ENCODE data around the gene TMEM145. TPM values are rescaled to one million over a fixed set of nuclear protein-coding genes. Genes with fewer than 3 reads are reported as not detected.
"Not testable (repeated sequence)": the region's sequence is repeated elsewhere in the genome, so short reads cannot be mapped to it uniquely, and the experiment has no call there.

The TMEM145 gene
- total RNA-seq, 1 experiment from 2014 or later: 0.08 TPM

DNA sequence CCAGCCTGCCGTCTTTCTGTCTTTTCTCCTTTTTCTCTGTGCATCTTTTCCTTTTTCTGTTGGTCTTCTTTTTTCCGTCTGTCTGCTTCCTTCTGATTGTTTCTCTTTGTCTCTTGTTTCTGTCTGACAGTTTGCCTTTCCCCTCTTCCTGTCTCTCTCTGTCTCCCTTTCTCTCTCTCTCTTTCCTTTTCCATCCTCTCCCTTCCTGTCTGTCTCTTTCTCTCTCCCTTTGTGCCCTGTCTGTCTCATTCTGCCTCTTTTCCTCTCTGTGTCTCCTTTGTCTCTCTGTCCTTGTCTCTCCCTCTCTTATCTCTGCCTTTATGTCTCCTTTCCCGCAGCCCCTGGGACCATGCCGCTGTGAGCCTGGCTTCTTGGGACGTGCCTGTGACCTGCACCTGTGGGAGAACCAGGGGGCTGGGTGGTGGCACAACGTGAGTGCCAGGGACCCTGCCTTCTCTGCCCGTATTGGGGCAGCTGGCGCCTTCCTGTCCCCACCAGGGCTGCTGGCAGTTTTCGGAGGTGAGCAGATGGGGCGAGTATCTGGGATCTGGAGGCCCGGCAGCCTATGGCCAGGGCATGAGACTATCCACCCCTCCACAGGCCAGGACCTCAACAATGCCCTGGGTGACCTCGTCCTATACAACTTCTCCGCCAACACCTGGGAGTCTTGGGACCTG lies 21.7 kb downstream of the TMEM145 start:
- DNase-seq (ENCODE audit: low spot score): no peak

DNA sequence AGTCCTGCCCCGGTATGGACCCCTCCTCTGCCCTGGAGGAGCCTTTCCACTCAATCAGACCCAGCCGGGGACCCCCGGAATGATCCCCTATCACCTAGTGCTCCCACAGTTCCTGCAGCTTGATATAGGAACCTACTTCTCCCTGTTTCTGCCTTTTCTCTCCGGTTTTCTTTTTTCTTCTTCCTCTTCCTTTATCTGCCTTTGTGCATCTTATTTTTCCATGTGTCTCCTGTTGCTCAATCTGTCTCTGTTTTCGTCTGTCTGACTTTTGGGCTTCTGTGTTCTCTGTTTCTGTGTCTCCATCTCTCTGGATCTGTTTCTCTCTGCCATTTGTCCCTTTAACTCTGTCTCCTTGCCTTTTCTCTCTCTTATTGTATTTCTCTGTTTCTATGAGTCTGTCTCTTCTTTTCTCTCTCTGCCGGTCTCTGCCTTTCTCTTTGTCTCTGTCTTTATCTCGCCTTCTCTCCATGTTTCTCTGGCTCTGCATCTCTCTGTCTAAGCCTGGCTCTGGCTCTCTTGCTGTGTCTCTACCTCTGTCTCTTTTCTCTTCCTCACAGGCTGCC lies 22.3 kb downstream of the TMEM145 start:
- DNase-seq (ENCODE audit: low spot score): no peak

DNA sequence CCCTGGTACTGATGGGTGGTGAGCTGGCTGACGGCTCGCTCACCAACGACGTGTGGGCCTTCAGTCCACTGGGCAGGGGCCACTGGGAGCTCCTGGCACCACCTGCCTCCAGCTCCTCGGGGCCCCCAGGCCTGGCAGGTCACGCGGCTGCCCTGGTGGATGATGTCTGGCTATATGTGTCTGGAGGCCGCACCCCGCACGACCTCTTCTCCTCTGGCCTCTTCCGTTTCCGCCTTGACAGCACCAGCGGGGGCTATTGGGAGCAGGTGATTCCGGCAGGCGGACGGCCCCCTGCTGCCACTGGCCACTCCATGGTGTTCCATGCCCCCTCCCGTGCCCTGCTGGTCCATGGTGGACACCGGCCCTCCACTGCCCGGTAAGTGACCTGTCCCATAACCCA lies 22.9 kb downstream of the TMEM145 start:
- no peak for DNase-seq (ENCODE audit: low spot score)

DNA sequence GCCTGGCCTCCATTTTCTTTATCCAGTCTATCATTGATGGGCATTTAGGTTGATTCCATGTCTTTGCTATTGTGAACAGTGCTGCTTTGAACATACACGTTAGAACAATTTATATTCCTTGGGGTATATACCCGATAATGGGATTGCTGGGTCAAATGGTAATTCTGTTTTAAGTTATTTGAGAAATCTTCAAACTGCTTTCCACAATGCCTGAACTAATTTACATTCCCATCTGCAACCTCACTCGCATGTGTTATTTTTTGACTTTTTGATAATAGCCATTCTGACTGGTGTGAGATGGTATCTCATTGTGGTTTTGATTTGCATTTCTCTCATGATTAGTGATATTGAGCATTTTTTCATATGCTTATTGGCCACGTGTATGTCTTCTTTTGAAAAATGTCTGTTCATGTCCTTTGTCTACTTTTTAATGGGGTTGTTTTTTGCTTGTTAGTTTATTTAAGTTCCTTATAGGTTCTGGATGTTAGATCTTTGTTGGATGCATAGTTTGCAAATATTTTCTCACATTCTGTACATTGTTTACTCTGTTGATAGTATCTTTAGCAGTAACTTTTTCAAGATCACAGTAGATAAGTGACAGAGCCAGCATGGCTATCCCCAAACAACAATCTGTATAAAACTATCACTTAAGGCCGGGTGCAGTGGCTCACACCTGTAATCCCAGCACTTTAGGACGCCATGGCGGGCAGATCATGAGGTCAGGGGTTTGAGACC lies 26.2 kb downstream of the TMEM145 start:
- DNase-seq (ENCODE audit: low spot score): not testable (repeated sequence)

DNA sequence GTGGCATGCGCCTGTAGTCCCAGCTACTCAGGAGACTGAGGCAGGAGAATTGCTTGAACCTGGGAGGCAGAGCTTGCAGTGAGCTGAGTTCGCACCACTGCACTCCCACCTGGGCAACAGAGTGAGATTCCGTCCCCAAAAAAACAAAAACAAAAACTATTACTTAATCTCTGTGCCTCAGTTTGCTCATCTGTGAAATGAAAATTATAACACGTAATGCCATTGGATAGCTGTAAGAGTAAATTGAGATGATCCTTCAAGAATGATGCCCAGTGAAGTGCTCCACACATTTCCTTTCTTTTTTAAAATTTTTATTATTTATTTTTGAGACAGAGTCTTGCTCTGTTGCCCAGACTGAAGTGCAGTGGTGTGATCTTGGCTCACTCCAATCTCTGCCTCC lies 26.8 kb downstream of the TMEM145 start:
- DNase-seq (ENCODE audit: low spot score): not testable (repeated sequence)

DNA sequence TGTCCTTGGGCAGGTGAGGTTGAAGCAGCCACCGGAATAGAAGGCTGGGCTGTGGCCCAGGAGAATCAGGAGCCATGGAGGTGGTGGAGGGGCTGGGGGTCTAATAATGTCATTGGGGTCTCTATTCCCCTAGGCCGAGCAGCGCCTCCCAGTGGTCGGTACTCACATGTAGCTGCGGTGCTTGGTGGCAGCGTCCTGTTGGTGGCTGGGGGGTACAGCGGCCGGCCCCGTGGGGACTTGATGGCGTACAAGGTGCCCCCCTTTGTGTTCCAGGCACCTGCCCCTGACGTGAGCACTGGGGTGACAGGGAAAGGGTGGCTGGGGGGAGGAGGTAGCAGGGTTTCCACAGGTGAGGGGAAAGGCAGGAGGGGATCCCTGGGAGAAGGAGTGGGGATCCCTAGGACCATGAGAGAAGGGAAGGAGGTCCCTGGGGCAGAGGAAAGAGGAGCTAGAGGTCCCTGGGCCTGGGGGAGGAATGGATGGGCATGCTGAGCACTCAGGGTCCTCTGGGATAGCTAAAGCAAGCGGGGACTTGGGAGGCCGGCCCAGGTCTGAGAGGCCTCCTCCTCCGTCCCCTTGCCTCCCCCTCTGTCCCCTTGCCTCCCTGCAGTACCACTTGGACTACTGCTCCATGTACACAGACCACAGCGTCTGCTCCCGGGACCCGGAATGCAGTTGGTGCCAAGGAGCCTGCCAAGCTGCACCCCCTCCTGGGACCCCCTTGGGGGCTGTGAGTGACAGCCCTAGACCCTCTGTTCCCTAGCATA lies 30.4 kb downstream of the TMEM145 start:
- no peak for DNase-seq (ENCODE audit: low spot score)

DNA sequence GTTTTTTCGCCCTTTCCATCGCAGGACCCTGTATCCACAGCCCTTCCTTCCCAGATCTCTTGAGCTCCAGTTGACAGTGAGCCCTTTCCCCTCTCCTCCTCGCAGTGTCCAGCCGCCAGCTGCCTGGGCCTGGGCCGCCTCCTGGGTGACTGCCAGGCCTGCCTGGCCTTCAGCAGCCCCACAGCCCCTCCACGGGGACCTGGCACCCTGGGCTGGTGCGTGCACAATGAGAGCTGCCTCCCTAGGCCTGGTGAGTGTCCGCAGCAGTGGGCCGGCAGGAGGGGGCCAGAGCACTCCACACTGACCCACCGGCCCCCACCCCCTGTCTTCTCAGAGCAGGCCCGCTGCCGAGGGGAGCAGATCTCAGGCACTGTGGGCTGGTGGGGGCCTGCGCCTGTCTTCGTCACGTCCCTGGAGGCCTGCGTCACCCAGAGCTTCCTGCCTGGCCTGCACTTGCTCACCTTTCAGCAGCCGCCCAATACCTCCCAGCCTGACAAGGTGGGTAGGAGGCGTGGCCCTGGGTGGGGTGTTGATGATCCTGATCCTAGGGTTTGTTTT lies 31.3 kb downstream of the TMEM145 start:
- no peak for DNase-seq (ENCODE audit: low spot score)

DNA sequence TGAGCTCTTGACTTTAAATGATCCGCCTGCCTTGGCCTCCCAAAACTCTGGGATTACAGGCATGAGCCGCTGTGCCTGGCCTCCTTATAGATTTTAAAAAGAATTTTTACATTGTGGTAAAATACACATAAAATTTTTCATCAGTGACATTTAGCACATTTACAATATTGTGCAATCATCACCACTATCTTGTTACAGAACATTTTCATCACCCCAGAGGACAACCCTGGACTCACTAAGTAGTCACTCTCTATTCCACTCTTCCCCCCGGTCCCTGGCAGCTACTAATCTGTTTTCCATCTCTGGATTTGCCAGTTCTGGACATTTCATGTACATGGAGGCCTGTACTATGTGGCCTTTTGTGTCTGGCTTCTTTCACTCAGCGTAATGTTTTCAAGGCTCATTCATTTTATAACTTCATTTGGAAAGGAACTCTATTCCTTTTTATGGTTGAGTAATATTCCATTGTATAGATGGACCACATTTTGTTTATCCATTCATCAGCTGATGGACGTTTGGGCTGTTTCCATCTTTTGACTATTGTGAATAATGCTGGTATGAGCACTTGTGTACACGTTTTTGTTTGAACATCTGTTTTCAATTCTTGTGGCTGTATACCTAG lies 32.2 kb downstream of the TMEM145 start:
- no peak for DNase-seq (ENCODE audit: low spot score)

DNA sequence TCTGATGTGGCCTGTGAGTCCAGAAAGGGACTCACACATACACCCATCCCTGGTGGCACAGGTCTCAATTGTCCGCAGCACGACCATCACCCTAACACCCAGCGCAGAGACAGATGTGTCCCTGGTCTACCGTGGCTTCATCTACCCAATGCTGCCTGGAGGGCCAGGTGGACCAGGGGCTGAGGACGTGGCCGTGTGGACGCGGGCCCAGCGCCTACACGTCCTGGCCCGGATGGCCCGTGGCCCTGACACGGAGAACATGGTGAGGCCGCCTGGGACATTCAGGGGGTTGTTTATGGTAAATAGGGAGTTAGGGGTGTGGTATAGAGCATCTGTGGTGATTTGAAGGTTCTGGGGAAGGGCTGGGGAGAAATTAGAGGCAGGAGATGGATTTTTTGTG lies 35.1 kb downstream of the TMEM145 start:
- no peak for DNase-seq (ENCODE audit: low spot score)

DNA sequence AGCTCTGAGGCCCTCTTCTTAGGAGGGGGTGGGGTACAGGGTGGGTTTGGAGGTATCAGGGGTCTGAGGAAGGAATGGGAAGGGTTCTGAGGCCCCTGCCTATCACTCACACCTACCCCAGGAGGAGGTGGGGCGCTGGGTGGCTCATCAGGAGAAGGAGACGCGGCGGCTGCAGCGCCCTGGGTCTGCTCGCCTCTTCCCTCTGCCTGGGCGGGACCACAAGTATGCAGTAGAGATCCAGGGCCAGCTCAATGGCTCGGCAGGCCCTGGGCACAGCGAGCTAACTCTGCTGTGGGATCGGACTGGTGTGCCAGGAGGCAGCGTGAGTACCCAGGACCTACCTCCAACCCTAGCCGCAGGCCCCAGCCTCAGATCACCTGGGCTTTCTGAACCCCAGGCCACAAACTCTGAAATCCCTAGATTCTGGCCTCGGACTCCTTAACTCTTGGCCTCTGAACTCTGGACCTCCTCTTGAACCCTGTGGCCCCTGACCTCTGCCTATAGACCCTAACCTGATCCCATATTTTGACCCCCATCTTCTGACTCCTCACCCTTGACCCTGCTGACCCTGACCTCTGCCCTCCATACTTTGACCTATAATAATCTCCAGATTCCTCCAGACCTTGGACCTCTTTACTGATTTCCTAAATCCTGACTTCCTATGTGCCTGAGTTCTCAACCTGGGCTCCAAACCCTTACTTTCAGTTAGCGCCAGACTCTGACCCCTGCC lies 36.4 kb downstream of the TMEM145 start:
- no peak for DNase-seq (ENCODE audit: low spot score)

DNA sequence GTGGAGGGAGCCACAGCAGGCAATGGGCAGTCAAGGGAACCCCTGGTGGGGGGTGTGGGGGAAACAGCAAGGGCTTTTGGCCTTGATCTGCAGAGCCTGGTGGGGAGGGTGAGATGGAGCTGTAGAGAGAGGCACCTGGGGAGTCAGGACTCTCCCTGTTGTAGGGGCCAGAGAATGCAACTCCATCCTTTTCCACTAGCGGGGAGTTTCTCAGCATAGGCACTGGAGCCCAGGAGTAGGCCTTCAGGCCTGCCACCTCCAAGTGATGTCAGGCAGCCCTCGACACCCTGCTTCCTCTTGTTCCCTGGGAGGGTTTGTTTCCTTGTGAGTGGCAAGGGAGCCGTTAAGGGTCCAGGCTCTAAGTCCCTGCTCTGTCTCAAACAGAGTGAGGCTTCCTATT lies 37.3 kb downstream of the TMEM145 start:
- DNase-seq (ENCODE audit: low spot score): no peak

DNA sequence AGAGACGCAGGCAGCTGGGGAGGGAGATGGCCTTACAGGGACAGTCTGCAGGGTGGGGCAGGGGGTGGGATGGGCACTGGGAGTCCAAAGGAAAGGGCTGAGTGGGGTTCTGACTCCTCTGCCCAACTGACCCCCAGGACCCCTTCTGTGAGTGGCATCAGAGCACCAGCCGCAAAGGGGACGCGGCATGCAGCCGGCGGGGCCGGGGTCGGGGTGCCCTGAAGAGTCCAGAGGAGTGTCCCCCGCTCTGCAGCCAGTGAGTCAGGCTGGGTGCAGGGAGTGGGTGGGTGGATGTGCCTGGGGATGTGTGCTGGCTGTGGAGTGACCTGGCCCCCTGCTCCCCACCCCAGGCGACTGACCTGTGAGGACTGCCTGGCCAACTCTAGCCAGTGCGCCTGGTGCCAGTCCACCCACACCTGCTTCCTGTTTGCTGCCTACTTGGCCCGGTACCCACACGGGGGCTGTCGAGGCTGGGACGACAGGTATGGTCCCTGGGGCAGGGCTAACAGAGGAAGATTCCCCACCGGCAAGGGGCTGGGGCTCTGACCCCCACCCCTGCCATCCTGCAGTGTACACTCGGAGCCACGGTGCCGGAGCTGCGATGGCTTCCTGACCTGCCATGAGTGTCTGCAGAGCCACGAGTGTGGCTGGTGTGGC lies 38.1 kb downstream of the TMEM145 start:
- DNase-seq (ENCODE audit: low spot score): no peak

DNA sequence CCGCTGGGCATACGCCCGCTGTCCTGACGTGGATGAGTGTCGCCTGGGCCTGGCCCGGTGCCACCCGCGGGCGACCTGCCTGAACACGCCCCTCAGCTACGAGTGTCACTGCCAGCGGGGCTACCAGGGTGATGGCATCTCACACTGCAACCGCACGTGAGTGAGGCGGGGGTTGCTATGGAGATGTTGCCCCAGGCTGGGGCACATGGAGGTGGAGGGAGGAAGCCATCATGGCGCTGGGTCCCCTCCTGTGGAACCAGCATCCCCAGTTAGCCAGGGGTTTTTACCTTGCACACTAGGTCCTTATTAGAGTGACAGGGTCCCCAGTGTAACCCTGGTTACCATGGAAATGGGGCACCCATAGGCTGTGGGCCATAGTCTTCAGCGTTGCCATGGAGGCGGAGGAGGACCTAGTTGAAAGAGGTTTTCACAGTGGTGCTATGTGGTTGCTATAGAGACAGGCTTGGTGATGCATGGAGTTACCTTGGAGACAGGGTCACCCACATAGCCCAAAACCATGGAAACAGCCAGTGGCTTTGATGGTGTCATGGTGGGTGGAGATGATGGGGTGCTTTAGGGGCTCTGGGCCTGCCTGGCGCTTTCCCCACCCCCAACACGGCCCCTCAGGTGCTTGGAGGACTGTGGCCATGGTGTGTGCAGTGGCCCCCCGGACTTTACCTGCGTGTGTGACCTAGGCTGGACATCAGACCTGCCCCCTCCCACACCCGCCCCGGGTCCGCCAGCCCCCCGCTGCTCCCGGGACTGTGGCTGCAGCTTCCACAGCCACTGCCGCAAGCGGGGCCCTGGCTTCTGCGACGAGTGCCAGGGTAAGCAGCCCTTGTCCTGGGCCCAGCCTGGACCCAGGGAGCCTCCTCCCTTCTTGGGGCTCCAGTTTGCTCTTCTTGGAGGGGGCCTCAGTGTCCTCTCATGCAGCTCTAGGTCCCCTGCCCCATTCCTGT lies 39.5 kb downstream of the TMEM145 start:
- DNase-seq (ENCODE audit: low spot score): no peak

DNA sequence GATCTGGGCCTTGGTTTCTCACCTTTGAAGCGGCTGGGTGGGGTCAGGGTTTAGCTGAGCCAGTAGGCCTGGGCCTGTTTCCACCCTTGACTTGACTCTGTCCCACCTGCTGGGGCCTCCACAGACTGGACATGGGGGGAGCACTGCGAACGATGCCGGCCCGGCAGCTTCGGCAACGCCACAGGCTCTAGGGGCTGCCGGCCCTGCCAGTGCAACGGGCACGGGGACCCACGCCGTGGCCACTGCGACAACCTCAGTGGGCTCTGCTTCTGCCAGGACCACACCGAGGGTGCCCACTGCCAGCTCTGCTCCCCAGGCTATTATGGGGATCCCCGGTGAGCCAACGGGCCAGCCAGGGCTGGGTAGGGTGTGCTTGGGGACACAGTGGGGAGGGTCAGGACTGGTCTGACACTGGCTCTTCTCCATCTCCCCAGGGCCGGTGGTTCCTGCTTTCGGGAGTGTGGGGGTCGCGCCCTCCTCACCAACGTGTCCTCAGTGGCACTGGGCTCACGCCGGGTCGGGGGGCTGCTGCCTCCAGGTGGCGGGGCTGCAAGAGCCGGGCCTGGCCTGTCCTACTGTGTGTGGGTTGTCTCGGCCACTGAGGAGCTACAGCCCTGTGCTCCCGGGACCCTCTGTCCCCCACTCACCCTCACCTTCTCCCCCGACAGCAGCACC lies 40.4 kb downstream of the TMEM145 start:
- no peak for DNase-seq (ENCODE audit: low spot score)

DNA sequence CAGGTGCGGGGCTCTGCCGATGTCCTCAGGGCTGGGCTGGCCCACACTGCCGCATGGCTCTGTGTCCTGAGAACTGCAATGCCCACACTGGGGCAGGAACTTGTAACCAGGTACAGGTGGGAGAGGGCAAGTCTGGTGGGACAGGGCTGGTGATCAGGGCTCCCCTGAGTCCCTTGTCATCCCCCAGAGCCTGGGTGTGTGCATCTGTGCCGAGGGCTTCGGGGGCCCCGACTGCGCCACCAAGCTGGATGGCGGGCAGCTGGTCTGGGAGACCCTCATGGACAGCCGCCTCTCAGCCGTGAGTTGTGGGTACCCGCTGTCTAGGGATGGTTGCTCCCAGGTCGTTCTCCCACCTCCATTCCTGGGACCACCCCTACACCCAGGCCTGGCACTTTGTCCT lies 42.8 kb downstream of the TMEM145 start:
- no peak for DNase-seq (ENCODE audit: low spot score)

DNA sequence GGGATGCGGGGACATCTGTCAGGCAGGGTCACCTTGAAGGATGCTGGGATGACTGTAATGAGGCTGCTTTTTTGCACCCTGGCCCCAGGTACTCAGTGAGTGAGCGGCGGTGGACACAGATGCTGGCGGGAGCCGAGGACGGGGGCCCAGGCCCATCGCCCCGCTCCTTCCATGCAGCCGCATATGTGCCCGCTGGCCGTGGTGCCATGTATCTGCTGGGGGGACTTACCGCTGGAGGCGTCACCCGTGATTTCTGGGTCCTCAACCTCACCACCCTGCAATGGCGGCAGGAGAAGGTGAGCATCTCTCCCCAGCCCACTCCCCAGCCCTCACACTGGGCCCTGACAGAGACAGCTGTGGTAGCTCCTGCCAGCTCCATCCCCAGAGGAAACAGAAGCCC lies 43.6 kb downstream of the TMEM145 start:
- no peak for DNase-seq (ENCODE audit: low spot score)

DNA sequence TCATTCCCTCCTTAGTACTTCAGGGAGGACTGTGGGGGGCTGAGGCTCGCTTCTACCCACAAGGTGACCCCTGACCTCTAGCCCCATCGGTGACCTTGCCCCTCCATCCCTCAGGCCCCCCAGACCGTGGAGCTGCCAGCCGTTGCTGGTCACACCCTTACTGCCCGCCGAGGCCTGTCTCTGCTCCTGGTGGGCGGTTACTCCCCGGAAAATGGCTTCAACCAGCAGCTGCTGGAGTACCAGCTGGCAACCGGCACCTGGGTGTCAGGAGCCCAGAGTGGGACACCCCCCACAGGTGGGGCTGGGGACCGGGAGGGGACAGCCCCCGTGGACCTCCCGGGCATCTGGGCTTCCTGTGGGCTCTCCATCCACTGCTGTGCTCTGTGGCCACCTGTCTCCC lies 44.2 kb downstream of the TMEM145 start:
- no peak for DNase-seq (ENCODE audit: low spot score)

DNA sequence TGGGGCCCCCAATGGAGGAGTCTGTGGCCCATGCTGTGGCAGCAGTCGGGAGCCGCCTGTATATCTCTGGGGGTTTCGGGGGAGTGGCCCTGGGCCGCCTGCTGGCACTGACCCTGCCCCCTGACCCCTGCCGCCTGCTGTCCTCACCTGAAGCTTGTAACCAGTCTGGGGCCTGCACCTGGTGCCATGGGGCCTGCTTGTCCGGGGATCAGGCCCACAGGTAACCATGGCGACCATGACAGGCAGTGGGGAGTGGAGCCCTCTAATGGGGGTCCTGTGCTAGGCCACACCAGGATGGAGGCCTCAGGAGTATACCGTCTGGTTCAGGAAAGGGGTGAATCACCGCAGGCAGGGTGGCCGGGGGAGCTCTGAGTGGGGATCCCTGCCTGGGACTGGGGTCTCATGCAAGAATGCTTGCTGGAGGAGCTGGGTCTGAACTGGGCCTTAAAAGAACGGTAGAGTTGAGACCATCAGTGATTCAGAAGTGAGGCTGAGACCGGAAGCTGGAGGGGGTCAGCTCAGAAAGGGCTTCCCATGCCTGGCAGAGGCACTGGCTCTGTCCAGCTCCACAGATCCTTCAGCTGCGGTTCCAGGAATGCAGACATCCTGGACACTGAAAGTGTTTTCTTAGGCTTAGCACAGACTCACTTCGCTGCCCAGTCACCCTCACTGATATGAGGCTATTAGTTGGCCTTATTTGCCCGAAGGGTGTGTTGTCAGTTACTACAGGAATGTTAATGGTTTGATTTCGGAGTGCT lies 47.9 kb downstream of the TMEM145 start:
- no peak for DNase-seq (ENCODE audit: low spot score)
